ENCODE data around the gene MFAP1. TPM values are rescaled to one million over a fixed set of nuclear protein-coding genes. Genes with fewer than 3 reads are reported as not detected.

The MFAP1 gene, protein sequence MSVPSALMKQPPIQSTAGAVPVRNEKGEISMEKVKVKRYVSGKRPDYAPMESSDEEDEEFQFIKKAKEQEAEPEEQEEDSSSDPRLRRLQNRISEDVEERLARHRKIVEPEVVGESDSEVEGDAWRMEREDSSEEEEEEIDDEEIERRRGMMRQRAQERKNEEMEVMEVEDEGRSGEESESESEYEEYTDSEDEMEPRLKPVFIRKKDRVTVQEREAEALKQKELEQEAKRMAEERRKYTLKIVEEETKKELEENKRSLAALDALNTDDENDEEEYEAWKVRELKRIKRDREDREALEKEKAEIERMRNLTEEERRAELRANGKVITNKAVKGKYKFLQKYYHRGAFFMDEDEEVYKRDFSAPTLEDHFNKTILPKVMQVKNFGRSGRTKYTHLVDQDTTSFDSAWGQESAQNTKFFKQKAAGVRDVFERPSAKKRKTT
- 31.2 and 37.8 TPM in 2 replicates for total RNA-seq

DNA sequence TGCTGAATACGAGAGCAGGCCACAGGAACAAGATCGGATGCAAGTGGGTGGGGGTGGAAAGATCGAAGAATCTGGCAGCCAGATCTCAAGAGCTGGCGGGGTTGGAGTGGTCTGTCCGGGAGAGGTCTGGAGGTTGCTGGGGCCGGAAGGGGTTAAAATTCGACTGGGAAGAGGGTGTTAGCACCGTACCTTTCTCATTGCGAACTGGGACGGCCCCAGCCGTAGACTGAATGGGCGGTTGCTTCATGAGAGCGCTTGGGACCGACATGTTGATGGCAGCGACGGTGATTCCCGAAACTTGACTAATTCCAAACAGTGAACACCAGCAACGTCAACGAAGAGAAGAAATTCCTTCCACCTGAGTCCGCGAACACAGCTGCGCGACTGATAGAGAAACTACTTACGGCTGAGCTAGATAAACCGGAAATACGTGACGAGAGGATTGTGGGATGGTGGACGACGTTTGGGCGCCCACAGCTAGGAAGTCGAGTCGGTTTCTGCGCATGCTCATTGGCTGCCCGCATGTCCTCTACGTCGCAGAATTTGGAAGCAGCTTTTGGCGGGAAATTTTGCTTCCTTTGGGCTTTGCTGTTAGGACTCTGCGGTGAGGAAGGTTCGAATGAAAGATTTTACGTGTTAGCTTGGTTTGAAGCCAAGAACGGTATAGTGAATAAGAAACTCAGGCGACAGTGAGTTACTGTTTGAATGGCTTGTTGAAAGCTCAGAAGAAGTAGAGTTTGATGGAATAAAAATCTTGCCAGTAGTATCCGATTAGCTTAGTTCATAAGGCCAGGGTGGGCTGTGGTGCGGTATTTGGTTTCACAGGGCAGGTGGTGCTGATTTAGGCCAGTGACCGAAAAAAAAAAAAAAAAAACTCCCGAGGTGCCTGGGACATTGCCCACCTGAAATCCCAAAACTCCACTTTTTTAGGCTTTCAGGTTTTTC lies at the start of gene MFAP1:
Gene MFAP1, minus strand, starts transcription at position 389 of the 945 bp plus-strand sequence. Its CDS starts 121 bp downstream, at position 268.

DNA sequence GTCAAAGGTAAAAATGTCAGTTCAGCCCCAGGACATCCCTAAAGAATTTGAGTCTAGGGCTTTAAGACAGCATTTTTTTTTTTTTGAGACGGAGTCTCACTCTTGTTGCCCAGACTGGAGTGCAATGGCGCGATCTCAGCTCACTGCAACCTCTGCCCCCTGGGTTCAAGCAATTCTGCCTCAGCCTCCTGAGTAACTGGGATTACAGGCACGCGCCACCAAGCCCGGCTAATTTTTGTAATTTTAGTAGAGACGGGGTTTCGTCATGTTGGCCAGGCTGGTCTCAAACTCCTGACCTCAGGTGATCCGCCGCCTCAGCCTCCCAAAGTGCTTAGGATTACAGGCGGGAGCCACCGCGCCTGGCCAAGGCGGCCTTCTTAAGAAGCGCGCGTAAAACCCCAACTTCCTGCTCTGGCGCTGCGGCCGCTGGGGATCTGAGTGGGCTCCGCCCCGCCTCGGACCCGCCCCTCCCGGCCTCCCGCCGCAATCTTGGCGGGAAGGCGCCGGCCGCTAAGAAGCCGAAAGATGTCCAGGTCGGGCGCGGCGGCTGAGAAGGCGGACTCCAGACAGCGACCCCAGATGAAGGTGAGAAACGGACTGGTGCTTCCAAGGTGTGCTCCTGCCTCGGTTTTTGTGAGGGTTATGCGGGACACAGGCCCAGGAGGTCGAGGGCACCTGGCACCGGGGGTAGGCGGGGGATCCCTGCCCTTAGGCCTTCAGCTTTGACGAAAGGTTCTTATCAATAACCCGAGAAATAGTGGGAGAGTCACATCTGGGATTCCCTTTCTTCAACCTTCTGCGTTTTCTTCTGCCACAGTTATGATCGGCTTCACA lies 2.2 kb upstream of the MFAP1 start, which contains the start of gene WDR76:
Gene WDR76, plus strand, starts transcription at position 495 of the 834 bp plus-strand sequence. Its CDS starts 31 bp downstream, at position 526.

DNA sequence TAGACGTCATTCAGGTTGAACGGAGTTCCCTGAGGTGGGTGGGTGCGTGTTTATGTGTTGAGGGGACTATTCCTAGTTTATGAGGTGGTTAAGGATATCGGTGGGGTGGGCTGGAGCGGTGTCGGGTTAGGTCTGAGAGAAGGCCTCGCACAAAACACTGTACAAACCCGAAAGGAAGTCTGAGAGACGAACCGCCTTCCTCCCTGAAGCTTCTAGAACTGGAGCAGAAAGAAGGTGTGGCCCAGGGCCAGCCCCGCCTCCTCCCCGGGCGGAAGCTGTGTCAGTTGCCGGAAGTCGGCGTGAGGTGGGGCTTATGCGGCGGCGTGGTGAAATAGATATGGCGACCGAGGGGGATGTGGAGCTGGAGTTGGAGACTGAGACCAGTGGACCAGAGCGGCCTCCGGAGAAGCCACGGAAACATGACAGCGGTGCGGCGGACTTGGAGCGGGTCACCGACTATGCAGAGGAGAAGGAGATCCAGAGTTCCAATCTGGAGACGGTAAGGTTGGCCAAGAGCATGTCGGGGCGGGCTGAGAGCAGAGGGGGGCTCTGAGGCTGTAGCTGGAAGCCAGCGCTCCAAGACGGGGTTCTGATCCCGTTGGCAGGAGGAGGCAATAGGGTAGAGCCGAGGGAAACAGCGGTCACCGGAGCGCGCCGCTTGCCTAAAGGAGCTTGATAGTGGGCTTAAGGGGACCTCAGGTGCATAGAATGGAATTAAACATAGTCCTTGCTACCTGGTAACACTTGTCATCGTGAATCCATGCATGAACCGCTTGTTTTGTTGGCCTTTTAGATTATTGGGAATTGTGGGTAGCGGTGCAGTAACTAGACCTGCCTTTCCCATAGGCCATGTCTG lies 24.0 kb downstream of the MFAP1 start, which contains the start of gene HYPK:
Gene HYPK, plus strand, starts transcription at position 314 of the 856 bp plus-strand sequence. Its CDS starts 24 bp downstream, at position 338.

DNA sequence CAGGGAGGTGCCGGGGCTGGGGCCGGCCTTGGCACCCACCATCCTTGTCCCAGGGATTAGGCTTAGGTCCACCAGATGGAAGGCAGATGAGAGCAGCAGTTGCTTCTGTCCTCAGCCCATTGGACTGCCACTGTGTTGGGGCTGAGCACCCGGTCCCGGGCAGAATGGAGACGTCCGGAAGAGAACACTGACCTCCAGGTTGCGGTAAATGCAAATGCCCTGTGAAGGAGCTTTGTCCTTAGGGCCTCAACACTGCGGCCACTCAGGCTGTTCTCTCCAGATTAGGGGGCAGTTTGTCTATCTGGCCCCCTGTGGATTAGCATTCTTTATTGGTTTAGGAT lies 24.6 kb downstream of the MFAP1 start, which contains the start of gene SERINC4:
Gene SERINC4, minus strand, starts transcription at position 276 of the 341 bp plus-strand sequence. Its CDS starts 234 bp downstream, at position 42.

DNA sequence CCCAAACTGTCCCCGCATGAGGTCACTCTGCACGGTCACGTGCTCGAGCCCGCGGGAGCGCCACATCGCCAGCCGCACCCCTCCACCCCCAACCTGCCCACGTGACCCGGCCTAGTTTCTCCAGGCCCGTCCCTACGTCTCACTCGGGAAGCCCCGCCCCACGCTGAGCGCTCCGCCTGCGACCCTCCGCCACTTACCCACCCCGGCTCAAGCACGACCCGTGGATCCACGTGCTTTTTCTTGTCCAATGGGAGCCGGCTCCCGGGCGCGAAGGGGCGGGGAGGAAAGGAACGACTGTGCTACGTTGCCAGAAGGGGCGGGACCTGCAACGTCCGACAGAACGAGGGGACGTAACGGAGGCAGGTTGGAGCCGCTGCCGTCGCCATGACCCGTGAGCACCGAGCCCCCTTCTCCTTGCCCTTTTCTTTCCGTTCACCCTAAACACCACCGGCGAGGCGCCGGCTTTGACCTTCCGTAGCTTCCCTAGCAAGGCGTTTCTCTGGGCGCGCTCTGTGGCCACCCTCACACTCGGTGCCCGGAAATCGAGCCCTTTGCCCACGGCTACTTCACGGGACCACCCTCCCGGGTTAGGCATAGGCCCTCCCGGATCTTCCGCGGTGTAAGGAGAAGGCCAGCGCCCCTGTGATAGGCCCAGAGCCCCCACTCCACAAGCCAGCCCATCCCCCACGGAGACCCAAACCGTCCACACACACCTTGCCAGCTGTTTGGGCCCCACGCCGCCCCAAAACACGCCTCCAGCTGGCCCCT lies 32.3 kb downstream of the MFAP1 start, which contains the start of gene SERF2:
Gene SERF2, plus strand, starts transcription at position 328 of the 768 bp plus-strand sequence. Its CDS starts 57 bp downstream, at position 385.

DNA sequence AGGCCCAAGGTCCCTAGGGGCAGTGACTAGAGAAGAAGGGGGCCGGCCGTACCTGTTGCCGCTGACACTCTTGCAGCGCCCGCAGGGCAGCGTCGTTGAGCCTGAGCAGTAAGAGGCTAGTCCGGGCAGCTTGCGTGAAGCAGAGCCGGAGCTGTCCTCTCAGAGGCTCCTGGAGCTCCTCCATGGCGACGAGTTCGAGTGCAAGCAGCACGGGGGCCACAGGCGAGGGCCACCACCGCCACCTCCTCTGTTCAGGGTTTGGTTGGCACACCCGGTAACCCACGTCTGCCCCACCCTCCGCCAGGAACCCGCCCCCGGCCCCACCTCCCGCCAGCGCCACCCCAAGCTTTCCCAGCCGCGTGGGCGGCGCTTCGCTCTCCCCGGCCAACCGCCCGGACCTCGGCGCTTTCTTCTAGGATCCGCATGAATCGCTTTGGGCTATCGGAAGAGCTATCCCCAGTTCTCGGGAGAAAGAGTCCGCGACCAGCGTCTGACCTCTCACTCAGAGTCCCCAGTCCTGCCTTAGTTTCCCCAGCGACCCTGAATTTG lies 47.7 kb downstream of the MFAP1 start, which contains the start of gene ELL3:
Gene ELL3, minus strand, starts transcription at position 249 of the 549 bp plus-strand sequence. Its CDS starts 65 bp downstream, at position 184.

Other genes with a start within 250 kb of the MFAP1 start
- gene PPIP5K1, start 234.5 kb downstream of the MFAP1 start, total RNA-seq: 29.7 and 32.4 TPM in 2 replicates
- gene CKMT1B, start 230.7 kb downstream of the MFAP1 start, total RNA-seq: not detected in 2 replicates
- gene STRC, start 205.9 kb downstream of the MFAP1 start, total RNA-seq: 0.12 TPM in 1 of 2 replicates, not detected in the other
- 2.1 and 2.9 TPM in 2 replicates for gene CATSPER2, start 175.8 kb downstream of the MFAP1 start, total RNA-seq
- not detected in 2 replicates for gene CKMT1A, start 130.8 kb downstream of the MFAP1 start, total RNA-seq
- gene PDIA3, start 78.3 kb downstream of the MFAP1 start, total RNA-seq: 160 and 313 TPM in 2 replicates
- gene ELL3, start 47.7 kb downstream of the MFAP1 start, total RNA-seq: 2.7 and 3.1 TPM in 2 replicates
- gene SERF2, start 32.4 kb downstream of the MFAP1 start, total RNA-seq: 256 and 546 TPM in 2 replicates
- gene SERINC4, start 24.5 kb downstream of the MFAP1 start, total RNA-seq: 0.11 TPM in 1 of 2 replicates, not detected in the other
- gene HYPK, start 24.1 kb downstream of the MFAP1 start, total RNA-seq: 12.9 and 13.0 TPM in 2 replicates
- gene WDR76, start 2.3 kb upstream of the MFAP1 start, total RNA-seq: 12.2 and 41.7 TPM in 2 replicates